Left lung (tissue), 10 donors: ENCODE data around the gene WDR20. TPM values are rescaled to one million over a fixed set of nuclear protein-coding genes. Genes with fewer than 3 reads are reported as not detected.

ENCODE experiments used
- ATAC-seq: fragments of 200-7000 bp; cut with Tn5 transposase; one replicate; pipeline ENCODE4 v1.9.1; 2020; ENCODE audit warnings: moderate library complexity
- DNase-seq, 4 donors: peaks; one replicate each; pipeline ENCODE4 v3.0.0-alpha.2; 2013 to 2020
- H3K27ac ChIP-seq, 2 donors: fragments of 200-600 bp; sonication (generic) in 1 of 2; one replicate each; pipeline versions ENCODE4 v1.5.0 to v1.8.0; 2020 to 2021
- H3K27me3 ChIP-seq, 2 donors: fragments of 200-600 bp; sonication (generic) in 1 of 2; one replicate each; pipeline versions ENCODE4 v1.5.0 to v1.8.0; 2020 to 2021
- H3K36me3 ChIP-seq, 2 donors: fragments of 200-600 bp; sonication (generic) in 1 of 2; one replicate each; pipeline versions ENCODE4 v1.5.0 to v1.8.0; 2020 to 2021
- H3K4me1 ChIP-seq, 2 donors: fragments of 200-600 bp; one replicate each; pipeline ENCODE4 v1.8.0; 2021
- H3K4me3 ChIP-seq, 2 donors: fragments of 200-600 bp; sonication (generic) in 1 of 2; one replicate each; pipeline versions ENCODE4 v1.5.0 to v1.8.0; 2020 to 2021; ENCODE audit warnings: mild to moderate bottlenecking in 1 of 2
- H3K9me3 ChIP-seq, 2 donors: fragments of 200-600 bp; sonication (generic) in 1 of 2; one replicate each; pipeline versions ENCODE4 v1.5.0 to v1.8.0; 2020 to 2021
- CTCF ChIP-seq, 2 donors: fragments of 200-600 bp; sonication (generic) in 1 of 2; IDR thresholded peaks; one replicate each; pipeline versions ENCODE4 v1.5.0 to v1.8.0; 2021; ENCODE audit warnings: antibody characterized with exemption in 2 of 2
- intact Hi-C, 2 donors: fragments of 100-400 bp; cut with DNase I; formaldehyde crosslinking; loops; one replicate each; pipeline versions ENCODE4 v1.11.2 to v1.14.2; 2022
- polyA plus RNA-seq, 6 donors: library from polyadenylated mRNA; unstranded; fragments of 120-200 nt; gene quantifications; one replicate each; pipeline ENCODE4 v1.2.1, GENCODE V29; 2013; ENCODE audit not compliant: insufficient read length in 6 of 6
- total RNA-seq, 2 donors: library from RNA; stranded (reverse); fragmentation: NEBNext Ultra II Directional; extraction: Animal tissue kit (Norgen Biotek cat#: 25700); gene quantifications; one replicate each; pipeline ENCODE4 v1.2.1, GENCODE V29; 2021
- donor health status: DM: no; HTN: yes; CAD: no.
- donor health status: DM: no; HTN: no; CAD: no.

The WDR20 gene
- total and polyA plus RNA-seq, 8 donors = 22.4 to 28.4 (median 26.2) TPM

GRCh38 chr14:102223682-102224081 lies 84.0 kb downstream of the WDR20 start:
- Histone ChIP-seq H3K4me1 (no peaks in the 10 kb centered on the region), H3K27me3 (no peaks in the 10 kb centered on the region), H3K4me3 (no peak overlapping the region), H3K27ac (no peak overlapping the region), H3K9me3 (no peaks in the 10 kb centered on the region), H3K36me3 (peaks cover 0 to 33% of the 10 kb centered on the region in 2 donors)
- no peak for DNase-seq
- no peak for ATAC-seq
- intact Hi-C loops = no loop called here
- no peak for TF ChIP-seq CTCF (IDR thresholded peaks at IDR 0.05)

DNA sequence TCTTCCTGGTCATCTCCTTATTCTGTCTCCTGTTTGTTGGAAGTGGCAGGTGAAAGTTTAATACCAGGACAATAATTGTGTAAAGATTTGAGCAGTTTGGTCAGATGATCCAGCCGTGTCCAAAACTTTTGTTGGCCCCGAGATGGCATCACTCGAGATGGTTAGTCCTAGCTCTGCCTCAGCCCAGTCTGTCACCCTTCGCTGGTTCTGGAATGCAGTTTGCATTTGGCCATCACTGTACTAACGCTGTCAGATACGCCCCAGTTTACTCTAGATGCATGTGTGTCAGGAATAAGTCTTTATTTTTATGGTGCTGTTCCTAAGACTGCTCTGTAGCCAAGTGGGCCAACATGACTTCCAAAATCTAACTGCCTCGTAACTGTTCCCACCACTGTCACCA lies 85.7 kb downstream of the WDR20 start:
- no peak for TF ChIP-seq CTCF (IDR thresholded peaks at IDR 0.05)
- Histone ChIP-seq H3K36me3 (peaks cover 0 to 21% of the 10 kb centered on the region in 2 donors), H3K27ac (no peak overlapping the region), H3K4me3 (no peak overlapping the region), H3K27me3 (no peaks in the 10 kb centered on the region), H3K4me1 (no peaks in the 10 kb centered on the region), H3K9me3 (no peaks in the 10 kb centered on the region)
- intact Hi-C loops = no loop called here
- no peak for DNase-seq
- no peak for ATAC-seq

GRCh38 chr14:102225936-102226335 lies 86.2 kb downstream of the WDR20 start:
- no peaks in the 10 kb centered on the region for H3K4me1 ChIP-seq

DNA sequence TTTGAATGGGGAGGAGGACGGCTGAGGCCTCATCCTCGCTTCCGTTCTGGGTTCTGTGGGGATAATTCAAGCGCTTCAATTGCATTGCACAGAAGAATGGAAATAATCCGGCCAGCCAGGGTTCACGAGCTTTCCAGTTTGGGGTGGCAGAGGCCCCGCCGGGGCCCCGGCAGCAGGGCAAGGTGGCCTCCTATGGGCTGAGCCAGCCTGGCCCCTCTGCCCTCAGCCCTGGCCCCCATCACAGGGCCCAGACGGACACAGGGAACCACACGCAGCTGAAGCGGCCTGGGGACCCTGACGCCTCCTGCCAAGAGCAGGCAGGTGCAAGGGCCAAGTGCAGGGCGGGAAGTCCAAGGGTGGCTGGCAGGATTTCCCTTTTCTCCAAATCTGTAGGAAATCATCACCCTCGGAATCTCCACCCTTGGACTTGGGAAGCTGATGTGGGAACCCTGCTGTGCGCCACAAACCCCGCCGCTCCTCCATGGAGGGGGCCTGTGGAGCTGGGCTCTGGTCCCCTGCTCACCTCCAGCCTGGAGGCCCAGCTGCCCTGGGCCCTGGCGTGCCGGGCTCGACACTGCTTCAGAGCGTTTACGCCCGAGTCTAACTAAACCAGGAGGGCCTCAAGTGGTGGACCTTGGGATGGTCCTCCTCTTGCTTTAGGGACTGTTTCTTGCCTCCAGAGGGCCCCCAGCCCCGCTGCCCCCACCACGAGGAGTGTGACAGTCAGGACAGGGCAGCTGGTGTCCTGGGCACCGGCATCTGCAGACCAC lies 86.8 kb downstream of the WDR20 start:
- H3K27me3 ChIP-seq = no peaks in the 10 kb centered on the region
- no peaks in the 10 kb centered on the region for H3K9me3 ChIP-seq
- no peak for ATAC-seq
- no peak overlapping the region for H3K27ac ChIP-seq
- H3K4me1 ChIP-seq = no peaks in the 10 kb centered on the region
- TF ChIP-seq CTCF (IDR thresholded peaks at IDR 0.05) = no peak
- no peak for DNase-seq
- intact Hi-C loops = no loop called here
- H3K4me3 ChIP-seq = no peak overlapping the region
- peaks cover 0 to 18% of the 10 kb centered on the region in 2 donors for H3K36me3 ChIP-seq

More at GRCh38 chr14:102225936-102226335, 86.2 kb downstream of the WDR20 start:
- no peak for ATAC-seq
- DNase-seq = no peak
- Histone ChIP-seq H3K9me3 (no peaks in the 10 kb centered on the region), H3K36me3 (peaks cover 0 to 21% of the 10 kb centered on the region in 2 donors), H3K27me3 (no peaks in the 10 kb centered on the region), H3K4me3 (no peak overlapping the region), H3K27ac (no peak overlapping the region)
- no peak for TF ChIP-seq CTCF (IDR thresholded peaks at IDR 0.05)
- intact Hi-C loops = no loop called here

- TF ChIP-seq CTCF (IDR thresholded peaks at IDR 0.05) = no peak
Observed at GRCh38 chr14:102227184-102227964, 87.7 kb downstream of the WDR20 start.

More at GRCh38 chr14:102227184-102227964, 87.7 kb downstream of the WDR20 start:
- no peak overlapping the region for H3K27ac ChIP-seq
- no peaks in the 10 kb centered on the region for H3K4me1 ChIP-seq
- H3K27me3 ChIP-seq = no peaks in the 10 kb centered on the region
- H3K4me3 ChIP-seq = no peak overlapping the region
- DNase-seq (no peak), ATAC-seq (no peak)
- no peaks in the 10 kb centered on the region for H3K9me3 ChIP-seq
- intact Hi-C loops = no loop called here
- H3K36me3 ChIP-seq = peaks cover 0 to 19% of the 10 kb centered on the region in 2 donors
